CD8-positive, alpha-beta memory T cell (primary cell): ENCODE data around the gene OBP2B. TPM values are rescaled to one million over a fixed set of nuclear protein-coding genes. Genes with fewer than 3 reads are reported as not detected.

Source experiments
- CTCF ChIA-PET: fragments of 350-600 bp; sonication (Branson Sonifier 250); formaldehyde crosslinking; loops from one replicate; lab custom pipeline; 2021; ENCODE audit warnings: antibody characterized with exemption; lab: Charles Lee
- POLR2A ChIA-PET: fragments of 350-600 bp; sonication (Branson Sonifier 250); formaldehyde crosslinking; loops from one replicate; lab custom pipeline; 2021; ENCODE audit warnings: antibody characterized with exemption; lab: Charles Lee
- DNase-seq, 5 donors: peaks; one replicate each; pipeline versions ENCODE4 v3.0.0 to v3.0.0-alpha.2; 2020 to 2022; ENCODE audit warnings: mixed read lengths in 1 of 5
- H3K27ac ChIP-seq: one replicate; pipeline ENCODE4 v1.7.0; 2013; ENCODE audit warnings: low read depth, mild to moderate bottlenecking, low read length, moderate library complexity
- H3K27me3 ChIP-seq: 2 replicates; pipeline ENCODE4 v1.7.0; 2013; ENCODE audit warnings: low read length, mild to moderate bottlenecking; ENCODE audit not compliant: insufficient read depth, poor library complexity, severe bottlenecking
- H3K36me3 ChIP-seq: 2 replicates; pipeline ENCODE4 v1.7.0; 2013; ENCODE audit warnings: mild to moderate bottlenecking, low read length, moderate library complexity; ENCODE audit not compliant: insufficient read depth
- H3K4me1 ChIP-seq: 2 replicates; pipeline ENCODE4 v1.7.0; 2013; ENCODE audit warnings: mild to moderate bottlenecking, low read length, moderate library complexity; ENCODE audit not compliant: insufficient read depth
- H3K4me3 ChIP-seq: 2 replicates; pipeline ENCODE4 v1.7.0; 2013; ENCODE audit warnings: mild to moderate bottlenecking, low read length
- H3K9me3 ChIP-seq: 2 replicates; pipeline ENCODE4 v1.7.0; 2013; ENCODE audit warnings: mild to moderate bottlenecking, low read length
- H3K27ac Mint-ChIP-seq, 8 donors: one replicate each; pipeline ENCODE4 v1.8.0; 2020 to 2021; ENCODE audit warnings: mixed read lengths in 8 of 8, mild to moderate bottlenecking in 6 of 8, inconsistent platforms in 3 of 8, moderate library complexity in 3 of 8
- H3K27me3 Mint-ChIP-seq, 2 donors: one replicate each; pipeline ENCODE4 v1.8.0; 2020 to 2021; ENCODE audit warnings: mixed read lengths in 2 of 2, mild to moderate bottlenecking in 1 of 2, moderate library complexity in 1 of 2
- H3K36me3 Mint-ChIP-seq, 3 donors: one replicate each; pipeline ENCODE4 v1.8.0; 2020 to 2021; ENCODE audit warnings: mixed read lengths in 3 of 3, inconsistent platforms in 1 of 3, mild to moderate bottlenecking in 1 of 3
- H3K4me1 Mint-ChIP-seq, 3 donors: one replicate each; pipeline ENCODE4 v1.8.0; 2020 to 2021; ENCODE audit warnings: mixed read lengths in 3 of 3, inconsistent platforms in 1 of 3, mild to moderate bottlenecking in 1 of 3
- H3K4me3 Mint-ChIP-seq, 7 donors: one replicate each; pipeline ENCODE4 v1.8.0; 2020 to 2021; ENCODE audit warnings: mixed read lengths in 7 of 7, mild to moderate bottlenecking in 6 of 7, moderate library complexity in 4 of 7, inconsistent platforms in 2 of 7
- H3K9me3 Mint-ChIP-seq, 5 donors: one replicate each; pipeline ENCODE4 v1.8.0; 2020 to 2022; ENCODE audit warnings: mixed read lengths in 5 of 5, mild to moderate bottlenecking in 3 of 5, moderate library complexity in 2 of 5, inconsistent platforms in 1 of 5
- polyA plus RNA-seq: library from polyadenylated mRNA; unstranded; fragments of 300-500 nt; fragmentation: Illumina TruSeq; gene quantifications from one replicate; pipeline ENCODE4 v1.2.3, GENCODE V29; 2021
- total RNA-seq, 2 experiments: library from RNA; stranded (reverse); gene quantifications; one replicate each; pipeline ENCODE4 v1.2.3, GENCODE V29; 2021

The OBP2B gene
- total and polyA plus RNA-seq, 3 experiments from 2014 or later, result not detected

DNA sequence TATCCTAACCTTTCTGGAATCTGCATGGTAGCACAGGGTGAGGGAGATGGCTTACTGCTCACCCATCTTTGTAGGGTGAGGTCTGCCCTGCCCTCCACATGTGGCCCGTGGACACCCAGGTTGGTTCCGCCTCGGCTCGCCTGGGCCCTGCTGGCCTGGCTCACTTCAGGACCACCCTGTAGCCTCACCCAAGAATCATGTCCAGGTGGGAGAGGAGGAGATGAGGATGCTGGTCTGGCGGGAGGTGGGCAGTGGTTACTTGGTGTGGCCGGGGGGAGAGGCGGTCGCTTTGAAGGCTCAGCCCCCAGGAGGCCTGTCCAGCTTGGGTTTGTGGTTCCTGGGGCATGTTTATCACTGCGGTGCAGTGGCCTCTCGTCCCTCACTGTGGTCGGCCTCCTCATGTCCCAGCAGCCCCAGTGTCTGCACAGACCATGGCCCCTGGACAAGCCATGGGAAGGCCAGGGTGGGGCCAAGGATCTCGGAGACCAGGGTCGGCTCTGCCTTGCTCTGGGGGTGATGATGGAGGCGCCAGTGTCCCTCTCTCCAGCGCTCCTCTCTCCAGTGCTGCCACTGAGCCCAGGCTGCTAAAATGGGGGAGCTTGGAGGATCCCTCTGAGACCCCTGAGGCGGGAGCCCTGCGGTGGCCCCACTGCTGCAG, 4.6 kb downstream of the OBP2B start:
- Mint-ChIP-seq H3K4me3 (no peak overlapping the region), H3K27me3 (peaks cover 4 to 17% of the 10 kb centered on the region in 2 donors), H3K9me3 (no peaks in the 10 kb centered on the region), H3K36me3 (no peaks in the 10 kb centered on the region), H3K27ac (no peak overlapping the region), H3K4me1 (peaks cover 2 to 7% (median 4%) of the 10 kb centered on the region in 3 donors)
- Histone ChIP-seq H3K36me3 (no peaks in the 10 kb centered on the region), H3K27ac (no peak overlapping the region), H3K27me3 (no peaks in the 10 kb centered on the region), H3K4me1 (no peaks in the 10 kb centered on the region), H3K9me3 (no peaks in the 10 kb centered on the region), H3K4me3 (no peak overlapping the region)
- DNase-seq, result no peak
- ChIA-PET CTCF (no interaction called here), POLR2A (interaction anchor here (0.6 kb wide), 1 partner anchor 802 kb away, joined by 4 read pairs; no protein-coding TSS in a partner anchor)

DNA sequence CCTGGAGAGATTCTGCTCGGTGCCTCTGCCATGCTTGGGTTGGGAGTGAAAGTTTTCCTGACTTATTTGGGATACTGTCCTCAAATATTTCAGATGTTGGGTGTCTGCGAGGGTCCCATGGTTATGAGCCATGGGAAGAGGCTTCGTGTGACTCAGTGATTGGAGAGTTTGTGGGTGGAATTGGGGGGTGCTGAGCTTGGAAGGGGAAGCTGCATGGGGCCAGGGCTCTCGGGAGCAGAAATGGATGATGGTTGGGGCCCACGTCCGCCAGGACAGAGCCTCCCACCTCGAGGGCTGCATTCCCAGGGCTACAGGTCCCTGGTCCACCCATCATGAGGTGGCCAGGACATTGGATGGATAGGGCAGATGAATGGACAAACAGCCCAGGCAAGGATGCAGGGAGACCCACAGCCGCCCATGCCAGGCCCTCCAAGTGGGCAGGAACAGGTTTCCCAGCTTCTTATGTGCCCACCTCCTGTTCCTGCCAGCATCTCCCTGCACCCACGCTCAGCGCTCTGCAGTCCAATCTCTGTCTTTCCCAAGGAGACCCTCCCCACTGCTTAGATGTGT, 5.5 kb downstream of the OBP2B start:
- Mint-ChIP-seq H3K4me1 (peaks cover 2 to 11% (median 7%) of the 10 kb centered on the region in 3 donors), H3K27ac (no peak overlapping the region), H3K36me3 (no peaks in the 10 kb centered on the region), H3K9me3 (no peaks in the 10 kb centered on the region), H3K27me3 (peaks cover 2 to 20% of the 10 kb centered on the region in 2 donors), H3K4me3 (no peak overlapping the region)
- H3K27me3 ChIP-seq, result no peaks in the 10 kb centered on the region
- DNase-seq, result no peak
- H3K4me3 ChIP-seq, result no peak overlapping the region
- H3K27ac ChIP-seq, result no peak overlapping the region
- H3K4me1 ChIP-seq, result no peaks in the 10 kb centered on the region
- no peaks in the 10 kb centered on the region for H3K36me3 ChIP-seq
- CTCF ChIA-PET, result no interaction called here
- H3K9me3 ChIP-seq, result no peaks in the 10 kb centered on the region
- POLR2A ChIA-PET, result interaction anchor here (0.6 kb wide), 1 partner anchor 803 kb away, joined by 4 read pairs; no protein-coding TSS in a partner anchor

DNA sequence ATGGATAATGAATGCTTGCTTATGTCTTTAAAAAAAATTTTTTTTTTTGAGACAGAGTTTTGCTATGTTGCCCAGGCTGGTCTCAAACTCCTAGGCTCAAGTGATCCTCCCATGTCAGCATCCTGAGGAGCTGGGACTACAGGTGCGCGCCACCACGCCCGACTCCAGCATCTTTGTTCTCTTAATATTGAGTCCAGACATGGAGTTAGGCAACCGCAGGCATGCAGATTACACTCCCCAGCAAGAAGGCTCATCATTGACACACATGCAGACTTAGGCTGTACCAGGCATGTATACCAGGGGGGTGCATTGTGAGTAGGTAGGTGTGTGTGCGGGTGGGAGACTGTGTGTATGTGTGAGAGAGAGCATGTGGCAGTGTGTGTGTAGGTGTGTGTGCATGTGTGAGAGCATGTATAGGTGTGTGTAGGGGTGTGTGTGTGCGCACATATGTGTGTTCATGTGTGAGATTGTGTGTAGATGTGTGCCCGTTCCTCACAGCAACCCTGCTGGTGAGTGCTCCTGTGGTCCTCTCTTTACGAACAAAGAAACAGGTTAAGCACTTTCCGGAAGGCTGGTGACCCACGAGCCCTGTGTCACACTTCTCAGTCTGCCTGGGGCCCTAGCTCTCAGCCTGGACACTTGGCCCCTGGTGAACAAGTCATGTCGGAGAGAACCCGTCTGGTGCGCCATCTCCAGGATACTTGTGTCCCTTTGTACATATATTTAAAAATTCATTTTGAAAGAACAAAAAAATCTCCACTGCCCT, 6.2 kb downstream of the OBP2B start:
- no peaks in the 10 kb centered on the region for H3K36me3 ChIP-seq
- Mint-ChIP-seq H3K4me1 (peaks cover 2 to 13% (median 7%) of the 10 kb centered on the region in 3 donors), H3K4me3 (no peak overlapping the region), H3K9me3 (no peaks in the 10 kb centered on the region), H3K36me3 (no peaks in the 10 kb centered on the region), H3K27ac (no peak overlapping the region), H3K27me3 (peaks cover 3 to 22% of the 10 kb centered on the region in 2 donors)
- CTCF ChIA-PET, result interaction anchor here (1.0 kb wide), 1 partner anchor 14 kb away, joined by 3 read pairs; no protein-coding TSS in a partner anchor
- no peaks in the 10 kb centered on the region for H3K9me3 ChIP-seq
- H3K27ac ChIP-seq, result no peak overlapping the region
- POLR2A ChIA-PET, result no interaction called here
- no peak overlapping the region for H3K4me3 ChIP-seq
- no peak for DNase-seq
- no peaks in the 10 kb centered on the region for H3K27me3 ChIP-seq
- no peaks in the 10 kb centered on the region for H3K4me1 ChIP-seq

DNA sequence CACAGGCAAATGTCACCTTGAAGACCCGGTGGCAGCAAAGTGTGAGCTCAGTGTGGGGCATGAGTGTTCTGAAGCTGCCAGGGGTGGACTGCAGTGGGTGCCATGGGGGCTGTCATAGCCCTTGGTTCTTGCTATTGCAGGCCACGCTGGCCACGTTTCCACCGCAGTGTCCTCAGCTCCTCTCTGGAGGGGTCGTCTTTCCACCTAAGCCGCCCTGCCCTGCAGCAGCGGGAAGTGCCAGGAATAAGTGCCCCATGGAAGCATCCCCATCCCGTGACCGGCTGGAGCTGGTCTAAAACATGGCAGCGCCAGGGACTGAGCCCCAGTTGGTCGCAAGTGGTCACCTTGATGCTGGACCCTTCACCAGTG, 6.9 kb downstream of the OBP2B start:
- DNase-seq, result no peak

DNA sequence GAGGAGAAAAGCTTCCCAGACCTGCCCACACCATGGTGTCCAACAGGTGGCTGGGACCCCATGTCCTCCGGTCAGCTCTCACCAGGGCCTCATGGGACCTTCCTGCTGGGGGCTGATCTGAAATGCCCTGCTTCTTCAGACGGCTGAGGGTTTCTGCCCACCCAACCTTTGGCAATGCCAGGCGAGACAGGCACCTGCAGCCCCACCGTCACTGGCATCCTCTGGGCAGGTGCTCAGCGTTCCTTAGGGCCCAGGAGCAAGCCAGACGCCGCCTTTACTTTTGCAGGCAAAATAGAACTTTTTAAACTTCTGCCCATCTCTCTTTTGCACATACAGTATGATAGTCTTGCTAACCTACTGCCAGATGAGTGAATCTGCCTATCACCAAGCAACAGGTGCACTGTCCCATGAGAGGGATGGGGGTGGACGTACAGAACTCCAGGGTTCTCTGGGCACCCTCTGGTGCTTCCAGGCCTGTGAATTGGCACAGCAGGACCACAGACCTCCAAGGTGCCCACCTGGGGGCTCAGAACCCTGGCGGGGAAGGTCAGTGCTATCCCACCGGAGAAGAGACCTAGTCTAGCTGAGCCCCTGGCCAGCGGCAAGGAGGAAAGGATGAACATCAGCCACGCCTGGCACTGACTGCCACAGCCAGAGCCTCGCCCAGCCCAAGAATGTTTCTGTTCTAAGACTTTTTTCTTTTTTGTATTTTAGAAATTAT, 7.5 kb downstream of the OBP2B start:
- H3K27ac ChIP-seq, result no peak overlapping the region
- CTCF ChIA-PET, result interaction anchor here (1.2 kb wide), 1 partner anchor 12 kb away, joined by 3 read pairs; no protein-coding TSS in a partner anchor
- H3K4me3 ChIP-seq, result no peak overlapping the region
- no peak for DNase-seq
- no peaks in the 10 kb centered on the region for H3K36me3 Mint-ChIP-seq
- no peaks in the 10 kb centered on the region for H3K4me1 ChIP-seq
- no peaks in the 10 kb centered on the region for H3K27me3 ChIP-seq
- H3K27me3 Mint-ChIP-seq, result peaks cover 6 to 29% of the 10 kb centered on the region in 2 donors
- no peak overlapping the region for H3K4me3 Mint-ChIP-seq
- POLR2A ChIA-PET, result no interaction called here
- H3K9me3 Mint-ChIP-seq, result no peaks in the 10 kb centered on the region
- no peaks in the 10 kb centered on the region for H3K9me3 ChIP-seq
- H3K36me3 ChIP-seq, result no peaks in the 10 kb centered on the region
- H3K4me1 Mint-ChIP-seq, result peaks cover 2 to 17% (median 7%) of the 10 kb centered on the region in 3 donors
- H3K27ac Mint-ChIP-seq, result no peak overlapping the region

More for the DNA sequence above, 6.9 kb downstream of the OBP2B start:
- Histone ChIP-seq H3K27me3 (no peaks in the 10 kb centered on the region), H3K4me1 (no peaks in the 10 kb centered on the region), H3K9me3 (no peaks in the 10 kb centered on the region), H3K36me3 (no peaks in the 10 kb centered on the region), H3K4me3 (no peak overlapping the region), H3K27ac (no peak overlapping the region)
- ChIA-PET POLR2A (no interaction called here), CTCF (interaction anchor here (1.0 to 1.2 kb wide), 2 partner anchors 12 to 14 kb away, joined by 3 read pairs; no protein-coding TSS in a partner anchor)
- Mint-ChIP-seq H3K36me3 (no peaks in the 10 kb centered on the region), H3K27me3 (peaks cover 3 to 24% of the 10 kb centered on the region in 2 donors), H3K4me3 (no peak overlapping the region), H3K9me3 (no peaks in the 10 kb centered on the region), H3K27ac (no peak overlapping the region), H3K4me1 (peaks cover 2 to 17% (median 7%) of the 10 kb centered on the region in 3 donors)

DNA sequence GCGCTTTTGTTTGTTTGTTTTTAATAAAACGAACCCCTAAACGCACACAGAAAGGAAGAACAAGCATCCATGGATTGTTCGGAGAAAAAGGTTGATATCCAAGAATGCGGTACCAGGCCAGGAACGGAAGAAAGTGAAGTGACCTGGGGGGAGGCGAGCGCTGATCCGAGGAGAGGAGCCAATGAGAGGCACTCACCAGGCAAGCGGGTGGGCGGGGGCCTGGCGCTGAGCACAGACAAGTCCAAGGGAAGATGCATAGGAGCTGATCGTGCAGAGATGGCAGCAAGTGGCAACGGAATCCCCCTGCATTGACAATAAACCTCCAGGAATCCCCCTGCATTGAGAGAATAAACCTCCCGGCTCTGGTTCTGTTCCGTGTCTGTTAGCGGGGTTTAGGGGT, 8.4 kb downstream of the OBP2B start:
- Mint-ChIP-seq H3K4me3 (no peak overlapping the region), H3K27me3 (peaks cover 4 to 29% of the 10 kb centered on the region in 2 donors), H3K9me3 (no peaks in the 10 kb centered on the region), H3K36me3 (no peaks in the 10 kb centered on the region), H3K4me1 (peaks cover 2 to 17% (median 7%) of the 10 kb centered on the region in 3 donors), H3K27ac (no peak overlapping the region)
- ChIA-PET CTCF (no interaction called here), POLR2A (no interaction called here)
- Histone ChIP-seq H3K36me3 (no peaks in the 10 kb centered on the region), H3K4me3 (no peak overlapping the region), H3K4me1 (no peaks in the 10 kb centered on the region), H3K27me3 (no peaks in the 10 kb centered on the region), H3K9me3 (no peaks in the 10 kb centered on the region), H3K27ac (no peak overlapping the region)
- no peak for DNase-seq

DNA sequence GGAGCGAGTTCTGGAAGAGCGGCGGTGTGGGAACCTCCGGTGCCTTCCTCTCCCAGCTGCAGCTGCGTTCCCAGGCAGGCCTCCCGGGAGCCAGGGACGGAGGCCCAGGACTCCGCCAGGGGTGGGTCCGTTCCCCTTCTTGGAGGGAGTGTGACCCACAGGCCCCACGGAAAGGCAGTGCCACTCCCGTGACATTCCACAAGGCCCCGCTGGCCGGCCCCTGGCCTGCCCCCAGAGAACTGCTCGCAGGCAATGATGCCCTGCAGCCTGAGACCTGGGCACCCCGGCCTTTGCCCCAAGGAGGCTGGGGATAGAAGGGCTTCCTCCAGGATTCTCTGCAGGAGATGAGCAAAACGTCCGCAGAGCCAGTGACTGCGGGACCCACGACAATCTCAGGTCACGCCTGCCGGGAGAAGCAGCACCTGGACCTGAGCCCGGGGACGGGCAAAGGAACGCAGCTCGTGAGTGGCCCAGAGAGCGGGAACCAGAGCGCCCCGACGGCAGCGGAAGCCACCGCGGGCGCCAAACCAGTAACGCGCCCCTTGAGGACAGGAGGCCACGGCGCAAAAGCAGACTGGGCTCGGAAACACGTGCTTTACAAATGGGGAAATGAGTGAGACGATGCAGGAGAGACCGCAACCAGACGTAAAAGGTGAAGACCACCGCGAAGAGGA, 9.3 kb downstream of the OBP2B start:
- POLR2A ChIA-PET, result interaction anchor here (0.7 kb wide), 1 partner anchor 13 kb away, joined by 3 read pairs; no protein-coding TSS in a partner anchor
- CTCF ChIA-PET, result interaction anchor here (0.8 kb wide), 1 partner anchor 13 kb away, joined by 3 read pairs; no protein-coding TSS in a partner anchor

More for the DNA sequence above, 9.3 kb downstream of the OBP2B start:
- H3K4me3 Mint-ChIP-seq, result peak overlapping the region in 6 of 7 donors; percentile 57 to 78 (median 65)
- no peaks in the 10 kb centered on the region for H3K9me3 Mint-ChIP-seq
- peak in 2 of 5 donors; percentile 33 to 52 for DNase-seq
- H3K36me3 Mint-ChIP-seq, result no peaks in the 10 kb centered on the region
- no peaks in the 10 kb centered on the region for H3K9me3 ChIP-seq
- no peak overlapping the region for H3K4me3 ChIP-seq
- H3K27me3 ChIP-seq, result no peaks in the 10 kb centered on the region
- H3K4me1 ChIP-seq, result no peaks in the 10 kb centered on the region
- peaks cover 4 to 36% of the 10 kb centered on the region in 2 donors for H3K27me3 Mint-ChIP-seq
- no peak overlapping the region for H3K27ac ChIP-seq
- peak overlapping the region in 1 of 8 donors; percentile 74 for H3K27ac Mint-ChIP-seq
- peaks cover 2 to 17% (median 7%) of the 10 kb centered on the region in 3 donors for H3K4me1 Mint-ChIP-seq
- H3K36me3 ChIP-seq, result no peaks in the 10 kb centered on the region
